Naive thymus-derived CD4-positive, alpha-beta T cell (primary cell): ENCODE data around the gene ZNF652. TPM values are rescaled to one million over a fixed set of nuclear protein-coding genes. Genes with fewer than 3 reads are reported as not detected.
"Not testable (repeated sequence)": the region's sequence is repeated elsewhere in the genome, so short reads cannot be mapped to it uniquely, and the experiment has no call there.

Source experiments
- ATAC-seq: fragments of 150-1000 bp; cut with Tn5 transposase; 2 replicates; pipeline ENCODE4 v1.10.0; 2021; ENCODE audit warnings: mild to moderate bottlenecking, moderate library complexity
- CTCF ChIA-PET: fragments of 350-600 bp; sonication (Branson Sonifier 250); formaldehyde crosslinking; loops from one replicate; lab custom pipeline; 2021; ENCODE audit warnings: antibody characterized with exemption; lab: Charles Lee
- POLR2A ChIA-PET: fragments of 350-600 bp; sonication (Branson Sonifier 250); formaldehyde crosslinking; loops from one replicate; lab custom pipeline; 2021; ENCODE audit warnings: antibody characterized with exemption, inconsistent platforms; lab: Charles Lee
- DNase-seq, 9 donors: peaks; one replicate each; pipeline versions ENCODE4 v3.0.0 to v3.0.0-alpha.2; 2020 to 2022; ENCODE audit warnings: mixed read lengths in 1 of 9
- H3K27ac ChIP-seq: one replicate; pipeline ENCODE4 v1.7.0; 2013; ENCODE audit warnings: mild to moderate bottlenecking, low read depth, low read length, moderate library complexity
- H3K27me3 ChIP-seq, 2 donors: one replicate each; pipeline ENCODE4 v1.7.0; 2013; ENCODE audit warnings: low read length in 2 of 2, mild to moderate bottlenecking in 2 of 2, moderate library complexity in 2 of 2; ENCODE audit not compliant: control insufficient read depth in 2 of 2, insufficient read depth in 2 of 2
- H3K36me3 ChIP-seq, 3 experiments: 1 replicate in 2 of 3; 2 replicates in 1 of 3; pipeline ENCODE4 v1.7.0; 2013; ENCODE audit warnings: low read length in 3 of 3, mild to moderate bottlenecking in 3 of 3, moderate library complexity in 1 of 3; ENCODE audit not compliant: insufficient read depth in 3 of 3, control insufficient read depth in 2 of 3
- H3K4me1 ChIP-seq, 2 donors: one replicate each; pipeline ENCODE4 v1.7.0; 2013; ENCODE audit warnings: low read length in 2 of 2, mild to moderate bottlenecking in 2 of 2, moderate library complexity in 1 of 2; ENCODE audit not compliant: control insufficient read depth in 2 of 2, insufficient read depth in 2 of 2
- H3K4me3 ChIP-seq: 2 replicates; pipeline ENCODE4 v1.7.0; 2013; ENCODE audit warnings: mild to moderate bottlenecking, low read length
- H3K9me3 ChIP-seq, 3 experiments: 1 replicate in 2 of 3; 2 replicates in 1 of 3; pipeline ENCODE4 v1.7.0; 2013; ENCODE audit warnings: low read length in 3 of 3; ENCODE audit not compliant: control insufficient read depth in 2 of 3
- H3K27ac Mint-ChIP-seq, 9 donors: one replicate each; pipeline ENCODE4 v1.8.0; 2020 to 2022; ENCODE audit warnings: mixed read lengths in 9 of 9, mild to moderate bottlenecking in 8 of 9, moderate library complexity in 5 of 9, inconsistent platforms in 2 of 9
- H3K27me3 Mint-ChIP-seq, 5 donors: one replicate each; pipeline ENCODE4 v1.8.0; 2021 to 2022; ENCODE audit warnings: mixed read lengths in 5 of 5, mild to moderate bottlenecking in 1 of 5
- H3K36me3 Mint-ChIP-seq, 5 donors: one replicate each; pipeline ENCODE4 v1.8.0; 2020 to 2022; ENCODE audit warnings: mixed read lengths in 5 of 5, mild to moderate bottlenecking in 3 of 5, inconsistent platforms in 1 of 5
- H3K4me1 Mint-ChIP-seq, 7 donors: one replicate each; pipeline ENCODE4 v1.8.0; 2020 to 2022; ENCODE audit warnings: mixed read lengths in 7 of 7, mild to moderate bottlenecking in 3 of 7, inconsistent platforms in 1 of 7
- H3K4me3 Mint-ChIP-seq, 10 donors: one replicate each; pipeline ENCODE4 v1.8.0; 2020 to 2022; ENCODE audit warnings: mild to moderate bottlenecking in 10 of 10, mixed read lengths in 10 of 10, moderate library complexity in 6 of 10, inconsistent platforms in 2 of 10
- H3K9me3 Mint-ChIP-seq, 11 donors: one replicate each; pipeline ENCODE4 v1.8.0; 2020 to 2022; ENCODE audit warnings: mixed read lengths in 11 of 11, mild to moderate bottlenecking in 4 of 11, inconsistent platforms in 1 of 11, moderate library complexity in 1 of 11
- intact Hi-C, 2 donors: fragments of 100-400 bp; cut with micrococcal nuclease; formaldehyde crosslinking; loops; one replicate each; pipeline ENCODE4 v1.15.1; 2023
- polyA plus RNA-seq, 2 donors: library from polyadenylated mRNA; unstranded; fragments of 300-500 nt; fragmentation: Illumina TruSeq; gene quantifications; one replicate each; pipeline ENCODE4 v1.2.3, GENCODE V29; 2021
- total RNA-seq, 6 experiments: library from RNA in 5 of 6; stranded (reverse) in 5 of 6; gene quantifications; 1 replicate in 5 of 6; 2 replicates in 1 of 6; pipeline ENCODE4 v1.2.3 and lab custom pipeline; 2021 to 2026

The ZNF652 gene
- total and polyA plus RNA-seq, 7 experiments from 2014 or later = 19.3 to 64.4 (median 46.1) TPM

- no peak overlapping the region for H3K27ac Mint-ChIP-seq
- H3K4me1 ChIP-seq = no peaks in the 10 kb centered on the region
- no peaks in the 10 kb centered on the region for H3K27me3 ChIP-seq
- no peak for ATAC-seq
- no peak overlapping the region for H3K4me3 Mint-ChIP-seq
- H3K36me3 ChIP-seq = no peaks in the 10 kb centered on the region
- H3K4me1 Mint-ChIP-seq = no peaks in the 10 kb centered on the region
- no peak overlapping the region for H3K4me3 ChIP-seq
- intact Hi-C loops = no loop called here
- H3K9me3 Mint-ChIP-seq = no peaks in the 10 kb centered on the region
- H3K27me3 Mint-ChIP-seq = peaks cover 0 to 10% (median 0%) of the 10 kb centered on the region in 5 donors
- H3K9me3 ChIP-seq = no peaks in the 10 kb centered on the region
- DNase-seq = no peak
- H3K36me3 Mint-ChIP-seq = peaks cover 0 to under 1% (median 0%) of the 10 kb centered on the region in 5 donors
- CTCF ChIA-PET = no interaction called here
- POLR2A ChIA-PET = no interaction called here
- no peak overlapping the region for H3K27ac ChIP-seq
Observed at GRCh38 chr17:49285716-49286115, 76.3 kb downstream of the ZNF652 start.

- no peak overlapping the region for H3K4me3 ChIP-seq
- CTCF ChIA-PET = no interaction called here
- Mint-ChIP-seq H3K9me3 (peaks cover 0 to 2% (median 0%) of the 10 kb centered on the region in 11 donors), H3K4me3 (no peak overlapping the region), H3K36me3 (no peaks in the 10 kb centered on the region), H3K4me1 (no peaks in the 10 kb centered on the region), H3K27ac (no peak overlapping the region), H3K27me3 (peaks cover 0 to 10% (median 0%) of the 10 kb centered on the region in 5 donors)
- H3K36me3 ChIP-seq = no peaks in the 10 kb centered on the region
- ATAC-seq = no peak
- H3K9me3 ChIP-seq = no peaks in the 10 kb centered on the region
- intact Hi-C loops = no loop called here
- no peak for DNase-seq
- H3K27me3 ChIP-seq = no peaks in the 10 kb centered on the region
- no peak overlapping the region for H3K27ac ChIP-seq
- POLR2A ChIA-PET = no interaction called here
- no peaks in the 10 kb centered on the region for H3K4me1 ChIP-seq
Observed at GRCh38 chr17:49280918-49281317, 81.1 kb downstream of the ZNF652 start.

GRCh38 chr17:49280061-49280460 is 82.0 kb downstream of the ZNF652 start:
- intact Hi-C loops = no loop called here
- POLR2A ChIA-PET = no interaction called here
- H3K4me3 ChIP-seq = no peak overlapping the region
- H3K4me1 Mint-ChIP-seq = no peaks in the 10 kb centered on the region
- no peak overlapping the region for H3K27ac Mint-ChIP-seq
- H3K9me3 Mint-ChIP-seq = peaks cover 0 to 2% (median 0%) of the 10 kb centered on the region in 11 donors
- DNase-seq (no peak), ATAC-seq (no peak)
- no peak overlapping the region for H3K27ac ChIP-seq
- peaks cover 0 to 10% (median 0%) of the 10 kb centered on the region in 5 donors for H3K27me3 Mint-ChIP-seq
- H3K9me3 ChIP-seq = no peaks in the 10 kb centered on the region
- CTCF ChIA-PET = no interaction called here
- no peaks in the 10 kb centered on the region for H3K4me1 ChIP-seq
- no peak overlapping the region for H3K4me3 Mint-ChIP-seq
- no peaks in the 10 kb centered on the region for H3K36me3 ChIP-seq
- H3K36me3 Mint-ChIP-seq = no peaks in the 10 kb centered on the region
- H3K27me3 ChIP-seq = no peaks in the 10 kb centered on the region

- H3K27ac ChIP-seq, ATAC-seq, H3K4me3 Mint-ChIP-seq, H3K27me3 Mint-ChIP-seq, H3K9me3 ChIP-seq, H3K36me3 Mint-ChIP-seq, H3K27me3 ChIP-seq, H3K9me3 Mint-ChIP-seq, H3K4me1 Mint-ChIP-seq, H3K4me3 ChIP-seq, H3K4me1 ChIP-seq, H3K27ac Mint-ChIP-seq, DNase-seq, POLR2A ChIA-PET, intact Hi-C loops, H3K36me3 ChIP-seq: not testable (repeated sequence)
- CTCF ChIA-PET = interaction anchor here (0.6 kb wide), 1 partner anchor 942 kb away, joined by 3 read pairs; no protein-coding TSS in a partner anchor
Observed at GRCh38 chr17:49279263-49280015, 82.6 kb downstream of the ZNF652 start.

GRCh38 chr17:49278076-49278475 is 84.0 kb downstream of the ZNF652 start:
- H3K4me1 ChIP-seq = no peaks in the 10 kb centered on the region
- no peaks in the 10 kb centered on the region for H3K36me3 ChIP-seq
- DNase-seq = no peak
- H3K9me3 ChIP-seq = no peaks in the 10 kb centered on the region
- H3K27ac ChIP-seq = no peak overlapping the region
- no peak overlapping the region for H3K4me3 ChIP-seq
- Mint-ChIP-seq H3K27ac (no peak overlapping the region), H3K9me3 (peaks cover 0 to 2% (median 0%) of the 10 kb centered on the region in 11 donors), H3K4me3 (no peak overlapping the region), H3K4me1 (no peaks in the 10 kb centered on the region), H3K27me3 (peaks cover 0 to 8% (median 0%) of the 10 kb centered on the region in 5 donors), H3K36me3 (peaks cover 0 to 4% (median 0%) of the 10 kb centered on the region in 5 donors)
- intact Hi-C loops = no loop called here
- ChIA-PET CTCF (interaction anchor here (0.7 kb wide), 1 partner anchor 15 kb away, joined by 3 read pairs; no protein-coding TSS in a partner anchor), POLR2A (interaction anchor here (0.6 kb wide), 1 partner anchor 18 kb away, joined by 3 read pairs; no protein-coding TSS in a partner anchor)
- no peaks in the 10 kb centered on the region for H3K27me3 ChIP-seq
- no peak for ATAC-seq

- no peak overlapping the region for H3K4me3 Mint-ChIP-seq
- Histone ChIP-seq H3K4me1 (no peaks in the 10 kb centered on the region), H3K27me3 (no peaks in the 10 kb centered on the region), H3K9me3 (no peaks in the 10 kb centered on the region), H3K27ac (no peak overlapping the region), H3K4me3 (no peak overlapping the region), H3K36me3 (no peaks in the 10 kb centered on the region)
- intact Hi-C loops = no loop called here
- ChIA-PET CTCF (interaction anchor here (0.7 kb wide), 1 partner anchor 14 kb away, joined by 3 read pairs; no protein-coding TSS in a partner anchor), POLR2A (no interaction called here)
- H3K27me3 Mint-ChIP-seq = peaks cover 0 to 8% (median 0%) of the 10 kb centered on the region in 5 donors
- ATAC-seq = no peak
- H3K4me1 Mint-ChIP-seq = no peaks in the 10 kb centered on the region
- H3K9me3 Mint-ChIP-seq = peaks cover 0 to 2% (median 0%) of the 10 kb centered on the region in 11 donors
- H3K27ac Mint-ChIP-seq = no peak overlapping the region
- DNase-seq = no peak
- H3K36me3 Mint-ChIP-seq = peaks cover 0 to 4% (median 0%) of the 10 kb centered on the region in 5 donors
Observed at GRCh38 chr17:49277638-49278037, 84.4 kb downstream of the ZNF652 start.
